ENCODE measurements around the gene PRIM1. TPM values are rescaled to one million over a fixed set of nuclear protein-coding genes. Genes with fewer than 3 reads are reported as not detected.
"Not testable (repeated sequence)": the region's sequence is repeated elsewhere in the genome, so short reads cannot be mapped to it uniquely, and the experiment has no call there.

Gene PRIM1
- total RNA-seq, 1 donor from 2014 or later = 4.0 TPM

DNA sequence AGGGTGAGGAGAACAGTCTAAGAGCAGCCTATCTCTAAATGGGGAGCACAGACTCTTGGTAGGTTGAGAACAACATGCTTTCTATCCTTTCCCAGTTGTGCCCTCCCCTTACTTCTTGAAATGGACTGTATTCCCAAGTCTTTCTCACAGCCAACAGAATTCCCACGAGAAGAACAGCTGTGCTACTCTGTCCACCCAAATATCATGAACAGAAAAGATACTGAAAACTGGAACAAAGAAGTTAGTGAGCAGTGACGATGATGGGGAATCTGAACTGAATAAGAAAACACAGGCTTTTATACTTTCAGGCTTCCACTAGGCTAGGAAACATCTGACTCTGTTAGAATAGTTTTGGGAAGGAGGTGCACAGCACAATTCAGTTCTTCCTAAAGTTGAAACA, 30.4 kb downstream of the PRIM1 start:
- intact Hi-C loops (cut with micrococcal nuclease) = no loop called here
- no peak for DNase-seq
- no peak for ATAC-seq

DNA sequence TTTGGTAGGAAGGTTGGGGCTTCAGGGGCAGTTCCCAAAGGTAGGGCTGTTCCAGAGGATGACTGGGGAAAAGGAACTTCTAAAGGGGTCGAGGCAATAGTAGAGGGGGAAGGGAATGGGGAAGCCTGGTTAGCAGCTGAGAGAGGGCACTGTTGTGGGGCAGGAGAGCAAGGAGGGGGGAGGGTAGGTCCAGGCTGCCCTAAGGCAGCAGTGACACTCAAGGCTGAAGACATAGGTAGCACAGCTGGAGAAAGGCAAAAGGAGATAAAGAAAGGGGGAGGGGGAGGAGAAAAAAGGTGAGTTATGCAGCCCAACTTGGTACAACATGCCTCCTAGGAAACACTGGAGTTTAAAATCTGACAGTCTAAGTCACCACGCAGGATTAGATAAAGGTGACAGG, 30.9 kb downstream of the PRIM1 start:
- intact Hi-C loops (cut with micrococcal nuclease) = no loop called here
- ATAC-seq (no peak), DNase-seq (no peak)

DNA sequence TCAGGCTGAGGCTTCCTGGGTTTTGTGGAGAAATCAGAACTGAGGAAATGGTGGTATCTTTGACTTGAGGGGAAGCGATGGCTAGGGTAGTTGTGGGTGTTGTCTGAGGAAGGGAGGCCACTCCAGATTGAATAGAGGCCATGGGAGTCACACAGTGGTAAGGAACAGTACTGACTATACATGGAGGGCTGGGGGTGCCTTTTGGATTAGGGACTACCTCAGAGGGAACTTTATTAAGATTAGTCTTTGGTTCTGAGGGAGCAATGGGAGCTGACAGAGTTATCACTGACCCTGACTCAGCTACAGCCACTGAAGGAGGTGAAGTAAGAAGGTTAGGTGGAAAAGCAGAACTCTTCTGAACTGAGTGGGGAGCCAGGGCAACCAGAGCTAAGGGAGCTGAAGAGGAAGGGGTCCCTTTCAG, 31.4 kb downstream of the PRIM1 start:
- no peak for DNase-seq
- intact Hi-C loops (cut with micrococcal nuclease) = no loop called here
- no peak for ATAC-seq

DNA sequence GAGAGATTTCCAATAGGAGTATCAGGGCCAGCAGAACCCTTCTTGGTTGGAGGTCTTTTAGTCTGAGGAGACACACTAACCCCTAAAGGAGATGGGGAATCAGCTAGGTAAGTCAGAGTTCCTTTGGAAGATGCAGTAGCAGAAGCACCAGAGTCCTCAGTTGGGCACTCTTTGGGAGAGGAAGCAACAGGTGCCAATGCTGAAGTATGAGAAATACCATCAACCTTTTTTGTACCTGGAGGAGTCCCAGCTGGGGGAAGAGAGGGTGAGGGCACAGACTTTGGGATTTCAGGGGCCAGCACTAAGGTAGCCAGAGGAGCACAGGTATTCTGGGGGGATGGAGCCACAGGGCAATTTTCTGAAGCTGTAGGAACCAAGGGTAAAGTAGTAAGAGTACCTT, 33.1 kb downstream of the PRIM1 start:
- intact Hi-C loops (cut with micrococcal nuclease) = no loop called here
- DNase-seq = no peak
- no peak for ATAC-seq

DNA sequence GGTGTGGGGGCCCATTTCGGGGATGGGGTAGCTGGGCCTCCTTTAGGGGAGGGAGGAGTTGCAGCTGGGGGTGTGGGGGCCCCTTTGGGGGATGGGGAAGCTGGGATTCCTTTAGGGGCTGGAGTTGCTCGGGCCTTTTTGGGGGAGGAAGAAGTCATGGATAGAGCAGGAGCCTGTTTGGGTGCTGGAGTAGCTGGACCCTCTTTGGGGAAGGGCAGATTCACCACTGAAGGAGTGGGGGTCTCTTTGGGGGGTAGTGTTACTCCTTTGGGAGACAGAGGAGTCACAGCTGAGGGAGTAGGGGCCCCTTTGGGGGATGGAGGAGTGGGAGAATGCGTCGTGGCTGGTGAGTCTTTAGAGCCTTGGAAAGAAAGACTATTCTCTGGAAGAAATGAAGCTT, 33.5 kb downstream of the PRIM1 start:
- intact Hi-C loops (cut with micrococcal nuclease) = no loop called here
- DNase-seq (no peak), ATAC-seq (no peak)

DNA sequence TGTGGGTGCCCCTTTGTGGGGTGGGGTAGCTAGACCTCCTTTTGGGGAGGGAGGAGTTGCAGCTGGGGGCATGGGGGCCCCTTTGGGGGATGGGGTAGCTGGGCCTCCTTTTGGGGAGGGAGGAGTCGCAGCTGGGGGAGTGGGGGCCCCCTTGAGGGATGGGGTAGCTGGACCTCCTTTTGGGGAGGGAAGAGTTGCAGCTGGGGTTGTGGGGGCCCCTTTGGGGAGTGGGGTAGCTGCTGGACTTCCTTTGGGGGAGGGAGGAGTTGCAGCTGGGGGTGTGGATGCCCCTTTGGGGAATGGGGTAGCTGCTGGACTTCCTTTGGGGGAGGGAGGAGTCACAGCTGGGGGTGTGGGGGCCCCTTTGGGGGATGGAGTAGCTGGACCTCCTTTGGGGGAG, 34.0 kb downstream of the PRIM1 start:
- DNase-seq (no peak), ATAC-seq (no peak)
- intact Hi-C loops (cut with micrococcal nuclease) = no loop called here

DNA sequence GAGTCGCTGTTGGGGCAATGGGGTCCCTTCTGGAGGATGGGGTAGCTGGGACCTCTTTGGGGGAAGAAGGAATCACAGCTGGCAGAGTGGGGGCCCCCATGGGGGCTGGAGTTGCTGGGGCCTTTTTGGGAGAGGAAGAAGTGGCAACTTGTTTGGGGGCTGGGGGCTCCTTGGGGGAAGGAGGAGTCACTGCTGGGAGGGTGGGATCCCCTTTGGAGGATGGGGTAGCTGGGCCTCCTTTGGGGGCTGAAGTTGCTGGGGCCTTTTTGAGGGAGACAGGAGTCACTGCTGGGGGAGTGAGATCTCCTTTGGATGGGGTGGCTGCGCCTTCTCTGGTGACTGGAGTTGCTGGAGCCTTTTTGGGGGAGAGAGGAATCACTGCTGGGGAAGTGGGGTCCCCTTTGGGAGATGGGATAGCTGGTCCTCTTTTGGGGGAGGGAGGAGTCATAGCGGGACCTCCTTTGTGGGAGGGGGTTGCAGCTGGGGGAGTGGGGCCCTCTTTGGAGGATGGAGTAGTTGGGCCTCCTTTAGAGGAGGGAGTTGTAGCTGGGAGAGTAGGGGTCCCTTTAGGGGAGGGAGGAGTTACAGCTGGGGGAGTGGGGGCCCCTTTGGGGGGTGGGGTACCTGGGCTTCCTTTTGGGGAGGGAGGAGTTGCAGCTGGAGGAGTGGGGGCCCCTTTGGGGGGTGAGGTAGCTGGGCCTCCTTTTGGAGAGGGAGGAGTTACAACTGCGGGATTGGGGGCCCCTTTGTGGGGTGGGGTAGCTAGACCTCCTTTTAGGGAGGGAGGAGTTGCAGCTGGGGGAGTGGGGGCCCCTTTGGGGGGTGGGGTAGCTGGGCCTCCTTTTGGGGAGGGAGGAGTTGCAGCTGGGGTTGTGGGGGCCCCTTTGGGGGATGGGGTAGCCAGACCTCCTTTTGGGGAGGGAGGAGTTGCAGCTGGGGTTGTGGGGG, 34.9 kb downstream of the PRIM1 start:
- intact Hi-C loops (cut with micrococcal nuclease) = no loop called here
- no peak for ATAC-seq
- no peak for DNase-seq

DNA sequence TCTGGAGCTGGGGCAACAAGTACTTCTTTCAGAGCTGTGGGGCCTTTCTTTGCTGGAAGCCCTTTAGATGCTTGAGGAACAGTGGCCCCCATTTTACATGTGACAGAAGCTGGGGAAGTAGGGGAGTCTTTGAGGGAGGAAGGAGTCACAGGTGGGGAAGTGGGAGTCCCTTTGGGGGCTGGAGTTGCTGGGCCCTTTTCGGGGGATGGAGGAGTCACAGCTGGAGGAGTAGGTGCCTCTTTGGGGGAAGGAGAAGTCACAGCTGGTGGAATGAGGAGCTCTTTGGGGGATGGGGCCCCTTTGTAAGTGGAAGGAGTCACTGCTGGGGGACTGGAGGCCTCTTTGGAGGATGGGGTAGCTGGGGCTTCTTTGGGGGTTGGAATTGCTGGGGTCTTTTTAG, 35.7 kb downstream of the PRIM1 start:
- DNase-seq (no peak), ATAC-seq (no peak)
- intact Hi-C loops (cut with micrococcal nuclease) = no loop called here

DNA sequence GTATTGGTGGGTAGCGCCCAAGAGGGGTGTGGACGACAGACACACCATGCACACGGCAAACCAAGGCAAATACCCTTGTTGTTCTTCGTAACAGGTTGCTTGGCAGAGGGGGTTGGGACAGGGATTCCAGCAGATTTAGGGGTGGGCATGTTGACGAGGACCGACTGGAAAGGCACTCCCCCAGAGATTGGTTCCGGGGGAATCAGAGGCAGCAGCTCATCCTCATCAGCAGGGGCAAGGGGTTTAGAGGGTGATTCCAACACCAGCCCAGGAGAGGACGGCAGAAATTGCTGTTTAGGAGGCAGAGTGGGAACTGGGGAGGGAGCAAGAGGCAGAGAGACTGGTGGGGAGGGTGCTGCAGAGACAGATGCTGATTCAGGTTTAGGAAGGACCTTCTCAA, 36.3 kb downstream of the PRIM1 start:
- no peak for DNase-seq
- no peak for ATAC-seq
- intact Hi-C loops (cut with micrococcal nuclease) = no loop called here

DNA sequence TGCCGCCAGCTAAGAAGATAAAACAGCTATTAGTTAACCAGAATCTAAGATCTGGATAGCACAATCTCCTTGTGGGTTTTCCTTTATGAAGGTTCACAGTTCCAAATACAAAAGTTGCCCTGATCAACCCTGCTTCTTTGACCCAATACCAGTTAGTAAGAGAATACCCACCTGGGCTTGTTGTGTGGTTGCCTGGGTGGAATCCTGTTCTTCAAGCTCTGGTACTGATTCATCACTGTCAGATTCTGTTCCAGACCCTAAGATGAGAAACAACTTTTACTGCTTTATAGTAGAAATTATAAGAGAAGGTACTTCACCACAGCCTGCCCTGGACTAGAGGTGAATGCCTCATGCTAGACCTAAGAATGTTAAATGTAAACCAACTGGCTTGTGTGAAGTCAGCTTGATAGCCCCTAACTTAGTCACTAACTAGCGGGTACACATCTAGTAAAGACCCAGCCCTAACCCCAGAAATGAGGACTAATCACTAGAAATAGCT, 37.6 kb downstream of the PRIM1 start:
- intact Hi-C loops (cut with micrococcal nuclease) = no loop called here
- no peak for DNase-seq
- ATAC-seq = no peak

DNA sequence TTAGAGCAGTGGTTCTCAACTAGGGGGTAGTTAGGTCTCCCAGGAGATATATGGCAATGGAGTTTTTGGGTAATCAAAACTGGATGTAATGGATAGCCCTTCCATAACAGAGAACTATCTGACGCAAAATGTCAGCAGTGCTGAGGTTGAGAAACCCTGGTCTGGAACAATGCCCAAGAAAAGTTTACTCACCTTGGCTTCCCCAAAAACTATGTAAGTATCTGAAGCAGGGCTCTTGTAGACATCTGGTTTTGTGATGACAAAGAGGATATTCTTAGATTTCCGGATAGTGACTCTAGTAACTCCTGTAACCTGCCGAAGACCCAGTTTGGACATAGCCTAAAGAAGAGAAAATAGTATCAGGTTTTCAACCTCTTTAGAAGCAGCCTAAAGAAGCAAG, 38.8 kb downstream of the PRIM1 start:
- no peak for DNase-seq
- no peak for ATAC-seq
- intact Hi-C loops (cut with micrococcal nuclease) = no loop called here

DNA sequence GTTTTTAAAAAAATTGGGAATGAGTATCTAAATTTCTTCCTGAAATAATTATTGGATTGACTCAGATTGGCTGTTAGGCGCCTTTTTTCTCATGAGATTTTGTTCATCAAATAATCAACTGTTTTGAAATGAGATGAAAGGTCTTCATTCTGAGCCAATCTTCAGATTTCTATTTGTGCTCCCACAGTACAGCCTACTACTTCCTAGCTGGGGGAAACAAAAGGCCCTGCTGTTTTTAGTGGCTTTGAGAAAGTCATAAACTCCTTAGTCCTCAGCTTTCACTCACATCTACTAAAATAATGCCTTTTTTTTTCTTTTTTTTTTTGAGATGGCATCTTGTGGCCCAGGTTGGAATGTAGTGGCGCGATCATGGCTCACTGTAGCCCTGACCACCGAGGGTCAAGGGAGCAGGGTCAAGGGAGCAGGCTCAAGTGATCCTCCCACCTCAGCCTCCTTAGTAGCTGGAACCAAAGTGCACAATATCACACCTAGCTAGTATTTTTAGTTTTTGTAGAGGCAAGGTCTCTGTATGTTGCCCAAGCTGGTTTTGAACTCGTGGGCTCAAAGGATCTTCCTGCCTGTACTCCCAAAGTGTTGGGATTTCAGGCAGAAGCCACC, 42.3 kb downstream of the PRIM1 start:
- no peak for DNase-seq
- intact Hi-C loops (cut with micrococcal nuclease) = no loop called here
- no peak for ATAC-seq

DNA sequence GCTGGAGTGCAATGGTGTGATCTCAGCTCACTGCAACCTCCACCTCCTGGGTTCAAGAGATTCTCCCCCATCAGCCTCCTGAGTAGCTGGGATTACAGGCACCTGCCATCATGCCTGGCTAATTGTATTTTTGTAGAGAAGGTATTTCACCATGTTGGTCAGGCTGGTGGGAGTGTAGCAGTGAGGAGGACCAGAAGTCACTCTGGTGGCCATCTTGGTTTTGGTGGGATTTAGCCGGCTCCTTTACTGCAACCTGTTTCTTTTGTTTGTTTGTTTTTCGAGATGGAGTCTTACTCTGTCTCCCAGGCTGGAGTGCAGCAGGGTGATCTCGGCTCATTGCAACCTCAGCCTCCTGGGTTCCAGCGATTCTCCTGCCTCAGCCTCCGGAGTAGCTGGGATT, 47.6 kb downstream of the PRIM1 start:
- DNase-seq; intact Hi-C loops (cut with micrococcal nuclease); ATAC-seq: not testable (repeated sequence)

DNA sequence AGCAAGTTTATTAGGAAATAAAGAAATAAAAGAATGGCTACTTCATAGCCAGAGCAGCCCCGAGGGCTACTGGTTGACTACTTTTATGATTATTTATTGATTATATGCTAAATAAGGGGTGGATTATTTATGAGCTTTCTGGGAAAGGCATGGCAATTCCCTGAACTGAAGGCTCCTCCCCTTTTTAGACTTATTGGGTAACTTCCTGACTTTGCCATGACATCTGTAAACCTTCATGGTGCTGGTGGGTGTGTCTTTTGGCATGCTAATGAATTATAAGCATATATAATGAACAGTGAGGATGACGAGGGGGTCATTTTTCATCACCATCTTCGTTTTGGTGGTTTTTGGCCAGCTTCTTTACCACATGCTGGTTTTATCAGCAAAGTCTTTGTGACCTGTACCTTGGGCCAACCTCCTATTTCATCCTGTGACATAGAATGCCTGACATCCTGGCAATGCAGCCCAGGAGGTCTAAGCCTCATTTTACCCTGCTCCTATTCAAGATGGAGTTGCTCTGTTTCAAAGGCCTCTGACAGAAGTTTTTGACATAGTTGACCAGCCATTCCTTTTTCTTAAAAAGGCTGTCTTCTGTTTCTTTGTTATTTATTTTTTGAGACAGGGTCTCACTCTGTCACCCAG, 53.0 kb downstream of the PRIM1 start:
- intact Hi-C loops (cut with micrococcal nuclease) = no loop called here
- DNase-seq = no peak
- ATAC-seq = no peak

DNA sequence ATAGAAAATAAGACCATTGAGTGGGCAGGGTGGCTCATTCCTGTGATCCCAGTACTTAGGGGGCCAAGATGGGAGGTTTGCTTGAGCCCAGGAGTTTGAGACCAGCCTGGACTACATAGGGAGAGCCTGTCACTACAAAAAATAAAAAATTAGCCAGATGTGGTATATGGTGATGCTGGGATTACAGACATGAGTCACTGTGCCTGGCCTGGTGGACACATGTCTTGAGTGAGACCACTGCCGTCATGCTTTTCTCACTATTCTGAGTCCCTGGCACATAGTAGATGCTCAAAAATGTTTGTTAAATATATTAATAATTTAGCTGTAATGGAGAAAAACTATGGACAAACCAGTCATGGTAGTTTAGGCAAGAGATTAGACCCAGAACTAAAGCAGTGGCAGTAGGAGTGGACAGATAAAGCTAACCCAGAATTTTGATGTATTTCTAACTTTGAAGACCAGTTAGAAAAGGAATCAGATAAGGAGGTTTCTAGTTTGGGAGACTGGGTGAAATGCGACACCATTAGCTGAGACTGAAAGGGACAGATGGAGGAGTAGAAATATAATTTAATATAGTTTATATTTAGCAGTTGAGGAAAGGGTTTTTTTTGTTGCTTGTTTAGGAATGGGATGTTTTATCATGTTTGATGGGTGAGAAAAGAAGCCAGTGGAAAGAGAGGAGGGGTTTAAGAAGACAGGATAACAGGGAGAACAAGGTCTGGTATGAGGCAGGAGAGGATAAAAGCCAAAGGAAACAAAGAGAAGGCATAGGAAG, 56.6 kb downstream of the PRIM1 start:
- DNase-seq = no peak
- intact Hi-C loops (cut with micrococcal nuclease) = no loop called here
- no peak for ATAC-seq

DNA sequence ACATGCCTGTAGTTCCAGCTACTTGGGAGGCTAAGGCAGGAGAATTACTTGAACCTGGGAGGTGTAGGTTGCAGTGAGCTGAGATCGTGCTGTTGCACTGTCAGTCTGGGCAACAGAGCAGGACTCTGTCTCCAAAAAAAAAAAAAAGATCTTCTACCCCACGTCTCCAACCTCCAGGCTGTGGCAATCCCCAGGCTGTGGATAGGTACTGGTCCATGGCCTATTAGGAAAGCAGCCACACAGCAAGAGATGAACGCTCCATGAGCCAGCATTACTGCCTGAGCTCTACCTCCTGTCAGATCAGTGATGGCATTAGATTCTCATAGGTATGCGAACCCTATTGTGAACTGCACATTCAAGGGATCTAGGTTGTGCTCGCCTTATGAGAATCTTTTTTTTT, 58.0 kb downstream of the PRIM1 start:
- DNase-seq = no peak
- intact Hi-C loops (cut with micrococcal nuclease) = no loop called here
- no peak for ATAC-seq

DNA sequence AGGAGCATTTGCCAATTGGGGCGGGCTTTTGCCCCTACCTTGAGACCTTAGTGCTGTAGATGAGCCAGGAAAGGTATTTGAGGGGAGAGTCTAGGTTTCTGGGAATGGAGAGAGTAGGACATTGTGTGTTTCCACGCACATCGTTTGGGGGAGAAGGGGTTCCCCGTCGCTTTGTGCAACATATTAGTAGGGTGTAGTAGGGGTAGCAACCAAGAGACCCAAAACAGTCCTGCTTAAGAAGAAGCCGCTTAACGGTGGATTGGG, 63.3 kb downstream of the PRIM1 start:
- ATAC-seq (no peak), DNase-seq (no peak)
- intact Hi-C loops (cut with micrococcal nuclease) = no loop called here

DNA sequence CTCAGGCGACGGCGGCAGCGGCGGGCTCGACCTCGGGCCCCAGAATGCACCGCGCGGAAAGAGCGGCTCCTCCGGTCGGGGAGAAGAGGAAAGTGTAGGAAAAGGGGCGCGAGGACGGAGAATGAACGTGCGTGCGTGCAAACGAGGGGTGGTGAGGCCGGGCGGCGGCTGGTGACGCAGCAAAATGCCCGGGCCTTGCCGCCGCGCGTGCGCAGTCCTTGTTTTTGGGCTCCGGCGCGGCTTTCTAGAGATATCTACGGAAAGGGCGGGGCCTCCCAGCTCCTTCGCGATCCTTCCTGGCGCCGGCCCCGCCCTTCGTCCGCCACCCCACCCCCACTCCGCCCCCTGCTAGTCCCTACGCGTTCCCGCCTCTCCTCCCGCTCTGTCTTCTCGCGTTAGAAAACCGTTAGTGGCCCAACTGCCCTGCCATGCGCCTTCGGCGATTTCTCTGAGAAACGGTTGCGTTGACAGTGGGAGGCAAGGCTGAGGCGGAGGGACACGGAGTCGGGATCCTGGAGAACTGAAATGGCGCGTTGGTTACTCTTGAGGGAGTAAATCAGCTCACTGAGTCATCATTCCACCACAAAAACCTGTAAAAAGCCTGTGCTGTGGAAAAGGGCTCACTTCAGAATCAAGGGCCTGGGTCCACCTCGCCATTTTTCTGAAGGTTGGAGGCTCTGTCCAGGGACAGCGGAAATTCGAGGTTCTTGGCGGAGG, 63.8 kb downstream of the PRIM1 start, which contains the start of gene PTGES3:
TSS of gene PTGES3 (minus strand) at position 156 of the 717 bp plus-strand sequence. CDS start 285 bp downstream, outside the sequence.
- intact Hi-C loops (cut with micrococcal nuclease) = no loop called here
- DNase-seq = peak; percentile 98
- ATAC-seq = peak; percentile 95

Measured in left ventricle myocardium superior (tissue), 1 donor.